ENCODE measurements around the gene ADRA1B.

ADRA1B gene

GRCh38 chr5:159909126-159909525, 7.2 kb upstream of the ADRA1B start:
- TF ChIP-seq, protein P1, sequence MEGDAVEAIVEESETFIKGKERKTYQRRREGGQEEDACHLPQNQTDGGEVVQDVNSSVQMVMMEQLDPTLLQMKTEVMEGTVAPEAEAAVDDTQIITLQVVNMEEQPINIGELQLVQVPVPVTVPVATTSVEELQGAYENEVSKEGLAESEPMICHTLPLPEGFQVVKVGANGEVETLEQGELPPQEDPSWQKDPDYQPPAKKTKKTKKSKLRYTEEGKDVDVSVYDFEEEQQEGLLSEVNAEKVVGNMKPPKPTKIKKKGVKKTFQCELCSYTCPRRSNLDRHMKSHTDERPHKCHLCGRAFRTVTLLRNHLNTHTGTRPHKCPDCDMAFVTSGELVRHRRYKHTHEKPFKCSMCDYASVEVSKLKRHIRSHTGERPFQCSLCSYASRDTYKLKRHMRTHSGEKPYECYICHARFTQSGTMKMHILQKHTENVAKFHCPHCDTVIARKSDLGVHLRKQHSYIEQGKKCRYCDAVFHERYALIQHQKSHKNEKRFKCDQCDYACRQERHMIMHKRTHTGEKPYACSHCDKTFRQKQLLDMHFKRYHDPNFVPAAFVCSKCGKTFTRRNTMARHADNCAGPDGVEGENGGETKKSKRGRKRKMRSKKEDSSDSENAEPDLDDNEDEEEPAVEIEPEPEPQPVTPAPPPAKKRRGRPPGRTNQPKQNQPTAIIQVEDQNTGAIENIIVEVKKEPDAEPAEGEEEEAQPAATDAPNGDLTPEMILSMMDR (IDR thresholded peaks at IDR 0.05) = no peak

- TF ChIP-seq, protein P1 (IDR thresholded peaks at IDR 0.05) = no peak
Observed at GRCh38 chr5:159910207-159910842, 6.0 kb upstream of the ADRA1B start.

GRCh38 chr5:159910843-159911229, 5.4 kb upstream of the ADRA1B start:
- TF ChIP-seq, protein P1 (IDR thresholded peaks at IDR 0.05) = no peak

DNA sequence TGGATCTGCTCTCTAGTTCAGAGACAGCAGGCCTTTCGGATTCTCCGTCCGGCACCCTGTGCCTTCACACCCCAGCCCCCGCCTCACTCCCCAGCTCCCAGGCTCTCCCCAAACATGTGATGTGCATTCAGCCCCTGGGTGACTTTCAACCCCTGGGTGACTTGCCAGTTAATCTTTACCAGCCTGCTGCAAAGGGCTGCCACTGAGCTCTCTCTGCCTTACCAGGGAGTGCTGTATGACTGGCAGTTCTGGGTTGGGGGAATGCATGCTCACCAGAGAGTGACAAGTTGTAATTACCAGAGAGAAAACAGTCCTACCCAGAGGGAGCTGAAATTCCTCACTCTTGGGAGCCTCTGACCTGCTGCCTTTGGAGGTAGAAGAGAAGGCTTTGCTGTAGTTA, 4.9 kb upstream of the ADRA1B start:
- TF ChIP-seq, protein P1 (IDR thresholded peaks at IDR 0.05) = no peak

- TF ChIP-seq, protein P1 (IDR thresholded peaks at IDR 0.05) = no peak
Observed at GRCh38 chr5:159912033-159912800, 4.1 kb upstream of the ADRA1B start.

DNA sequence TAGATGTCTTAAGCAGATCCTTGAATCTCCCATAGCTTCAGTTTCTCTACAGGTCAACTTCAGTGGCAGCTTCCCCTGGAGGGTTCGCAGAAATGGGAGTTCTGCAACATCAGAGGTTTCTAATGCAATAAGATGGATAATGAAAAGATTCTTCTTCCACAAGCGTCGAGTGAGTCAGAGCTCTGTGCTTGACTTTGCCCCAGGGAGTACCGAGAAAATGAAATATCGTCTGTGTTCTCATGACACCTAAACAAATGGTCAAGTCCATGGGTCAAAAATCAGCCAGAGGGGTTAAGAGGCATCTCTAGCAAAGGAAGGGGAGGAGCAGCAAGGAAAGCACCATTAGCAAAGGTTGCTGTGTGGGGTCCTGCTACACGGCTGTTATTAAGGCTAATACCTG, 3.2 kb upstream of the ADRA1B start:
- TF ChIP-seq, protein P1 (IDR thresholded peaks at IDR 0.05) = no peak

DNA sequence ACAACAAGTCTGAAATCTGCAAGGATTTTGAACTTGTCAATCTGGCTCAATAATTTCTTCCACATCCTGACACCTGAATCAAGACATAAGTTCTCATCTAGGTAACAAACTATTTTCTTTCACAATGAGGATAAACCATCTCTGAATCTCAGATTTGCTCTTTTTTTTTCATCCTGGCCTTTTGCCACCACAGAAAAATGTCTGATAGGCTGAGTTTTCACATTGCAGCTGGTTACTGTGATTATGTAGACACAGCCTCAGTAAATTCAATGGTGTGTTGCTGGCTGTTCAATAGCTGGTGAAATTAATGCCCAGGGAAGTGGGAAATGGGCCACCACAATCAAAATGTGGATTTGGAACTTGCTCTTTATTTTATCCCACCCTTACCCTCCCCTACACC, 2.8 kb upstream of the ADRA1B start:
- TF ChIP-seq, protein P1 (IDR thresholded peaks at IDR 0.05) = no peak

Data from LNCAP (cell line).